ENCODE measurements around the gene BSG.

DNA sequence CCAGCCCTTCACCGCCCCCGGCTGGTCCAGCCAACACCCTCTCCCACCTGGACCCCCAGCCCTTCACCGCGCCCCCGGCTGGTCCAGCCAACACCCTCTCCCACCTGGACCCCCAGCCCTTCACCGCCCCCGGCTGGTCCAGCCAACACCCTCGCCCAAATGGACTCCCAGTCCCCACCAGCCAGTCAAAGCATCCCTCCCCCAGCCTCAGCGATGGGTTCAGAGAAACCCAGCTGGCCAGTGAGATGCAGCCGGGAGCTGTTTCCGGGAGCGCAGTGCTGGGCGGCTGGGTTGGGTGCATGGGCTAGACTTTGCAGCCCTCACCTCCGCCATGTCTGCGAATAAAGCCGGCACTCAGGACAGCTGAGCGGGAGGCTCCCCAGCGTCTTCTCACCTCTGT lies 47.4 kb upstream of the BSG start:
- TF ChIP-seq, protein P1, sequence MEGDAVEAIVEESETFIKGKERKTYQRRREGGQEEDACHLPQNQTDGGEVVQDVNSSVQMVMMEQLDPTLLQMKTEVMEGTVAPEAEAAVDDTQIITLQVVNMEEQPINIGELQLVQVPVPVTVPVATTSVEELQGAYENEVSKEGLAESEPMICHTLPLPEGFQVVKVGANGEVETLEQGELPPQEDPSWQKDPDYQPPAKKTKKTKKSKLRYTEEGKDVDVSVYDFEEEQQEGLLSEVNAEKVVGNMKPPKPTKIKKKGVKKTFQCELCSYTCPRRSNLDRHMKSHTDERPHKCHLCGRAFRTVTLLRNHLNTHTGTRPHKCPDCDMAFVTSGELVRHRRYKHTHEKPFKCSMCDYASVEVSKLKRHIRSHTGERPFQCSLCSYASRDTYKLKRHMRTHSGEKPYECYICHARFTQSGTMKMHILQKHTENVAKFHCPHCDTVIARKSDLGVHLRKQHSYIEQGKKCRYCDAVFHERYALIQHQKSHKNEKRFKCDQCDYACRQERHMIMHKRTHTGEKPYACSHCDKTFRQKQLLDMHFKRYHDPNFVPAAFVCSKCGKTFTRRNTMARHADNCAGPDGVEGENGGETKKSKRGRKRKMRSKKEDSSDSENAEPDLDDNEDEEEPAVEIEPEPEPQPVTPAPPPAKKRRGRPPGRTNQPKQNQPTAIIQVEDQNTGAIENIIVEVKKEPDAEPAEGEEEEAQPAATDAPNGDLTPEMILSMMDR (IDR thresholded peaks at IDR 0.05; ENCODE audit: low read depth, low read length, poor library complexity, severe bottlenecking) = no peak
- no peak for TF ChIP-seq EZH2phosphoT487 (IDR thresholded peaks at IDR 0.05; ENCODE audit: borderline replicate concordance, low read length)
